GM12892 (cell line): ENCODE measurements around the gene PRR23E.

Source experiments
- POLR2A ChIP-seq: IDR thresholded peaks from 2 replicates; pipeline ENCODE4 v1.6.1; 2011; ENCODE audit warnings: low read depth, low read length, control low read depth
- TAF1 ChIP-seq: IDR thresholded peaks from 2 replicates; pipeline ENCODE4 v1.6.1; 2011; ENCODE audit warnings: low read depth, mild to moderate bottlenecking, control low read depth, low read length, borderline replicate concordance

DNA sequence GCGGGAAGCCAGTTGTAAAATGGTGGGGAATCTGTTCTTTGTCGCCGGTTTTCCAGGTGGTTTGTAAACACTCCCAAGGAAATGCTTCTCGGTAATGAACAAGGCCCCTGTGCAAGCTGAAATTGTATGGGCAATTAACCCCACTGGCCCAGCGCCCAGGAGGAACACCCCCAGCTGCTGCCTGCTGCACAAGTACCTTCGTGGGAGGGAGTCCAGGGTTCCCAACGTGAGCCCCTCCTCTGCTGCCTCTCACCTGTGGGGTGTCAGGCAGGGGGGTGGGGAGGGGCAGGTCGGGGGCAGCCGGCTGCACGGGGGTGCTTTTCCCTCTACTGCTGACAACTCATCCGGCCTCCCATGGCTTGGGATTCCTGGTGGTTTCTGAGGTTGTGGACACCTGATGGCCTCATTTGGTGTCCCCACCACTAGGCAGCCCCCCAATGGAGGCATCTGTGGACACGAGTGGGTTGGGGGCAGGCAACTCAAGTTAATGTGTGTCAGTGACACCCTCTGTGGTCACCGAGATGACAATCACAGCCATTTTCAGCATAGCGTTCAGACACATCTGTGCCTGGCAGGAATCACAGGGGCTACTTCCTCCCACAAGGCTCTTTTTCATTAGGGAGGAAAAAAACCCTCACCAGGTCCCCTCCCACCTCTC lies 35.6 kb upstream of the PRR23E start:
- no peak for TF ChIP-seq TAF1
- TF ChIP-seq POLR2A, result no peak
